HEK293T (cell line): Measurements from ENCODE around the gene PIGU.
"Not testable (repeated sequence)": the region's sequence is repeated elsewhere in the genome, so short reads cannot be mapped to it uniquely, and the experiment has no call there.

ENCODE experiments used
- CTCF ChIA-PET: fragments of 350-600 bp; formaldehyde crosslinking; extraction: SDS; loops from one replicate; lab custom pipeline; 2021; ENCODE audit warnings: antibody characterized with exemption, inconsistent platforms; lab: Yijun Ruan, JAX
- POLR2A ChIA-PET: fragments of 350-600 bp; formaldehyde crosslinking; extraction: SDS; loops from one replicate; lab custom pipeline; 2020; ENCODE audit warnings: antibody characterized with exemption, inconsistent platforms; lab: Yijun Ruan, JAX
- DNase-seq: peaks from one replicate; pipeline ENCODE4 v3.0.0; 2012; ENCODE audit warnings: mixed read lengths; ENCODE audit errors: extremely low spot score
- ARNT ChIP-seq: fragments of 450-650 bp; IDR thresholded peaks from 2 replicates; pipeline ENCODE4 v1.6.1; 2017; ENCODE audit warnings: mild to moderate bottlenecking
- BHLHE40 ChIP-seq: fragments of 450-650 bp; IDR thresholded peaks from 2 replicates; pipeline ENCODE4 v1.6.1; 2016; ENCODE audit warnings: mild to moderate bottlenecking, moderate library complexity, borderline replicate concordance
- CTBP1 ChIP-seq: fragments of 450-650 bp; IDR thresholded peaks from 2 replicates; pipeline ENCODE4 v1.6.1; 2016; ENCODE audit warnings: borderline replicate concordance
- ELF4 ChIP-seq: fragments of 450-650 bp; IDR thresholded peaks from 2 replicates; pipeline ENCODE4 v1.6.1; 2017; ENCODE audit warnings: antibody characterized with exemption
- FOXA1 ChIP-seq: fragments of 450-650 bp; IDR thresholded peaks from 2 replicates; pipeline ENCODE4 v1.6.1; 2016; ENCODE audit warnings: mild to moderate bottlenecking
- FOXK2 ChIP-seq: fragments of 450-650 bp; IDR thresholded peaks from 2 replicates; pipeline ENCODE4 v1.6.1; 2016; ENCODE audit warnings: mild to moderate bottlenecking
- FOXM1 ChIP-seq: fragments of 450-650 bp; IDR thresholded peaks from 2 replicates; pipeline ENCODE4 v1.6.1; 2017; ENCODE audit warnings: mild to moderate bottlenecking, borderline replicate concordance
- HDGF ChIP-seq: fragments of 450-650 bp; IDR thresholded peaks from 2 replicates; pipeline ENCODE4 v1.6.1; 2017; ENCODE audit warnings: antibody characterized with exemption, borderline replicate concordance
- L3MBTL2 ChIP-seq: fragments of 450-650 bp; conservative IDR thresholded peaks from 2 replicates; pipeline ENCODE4 v1.6.1; 2016; ENCODE audit warnings: mild to moderate bottlenecking
- LEF1 ChIP-seq: fragments of 450-650 bp; IDR thresholded peaks from 2 replicates; pipeline ENCODE4 v1.6.1; 2017; ENCODE audit warnings: mild to moderate bottlenecking, borderline replicate concordance
- NFRKB ChIP-seq: fragments of 450-650 bp; IDR thresholded peaks from 2 replicates; pipeline ENCODE4 v1.6.1; 2016; ENCODE audit warnings: mild to moderate bottlenecking, moderate library complexity
- PKNOX1 ChIP-seq: fragments of 450-650 bp; IDR thresholded peaks from 2 replicates; pipeline ENCODE4 v1.6.1; 2016
- SP1 ChIP-seq: fragments of 450-650 bp; IDR thresholded peaks from 2 replicates; pipeline ENCODE4 v1.6.1; 2017
- SUZ12 ChIP-seq: fragments of 450-650 bp; IDR thresholded peaks from 2 replicates; pipeline ENCODE4 v1.6.1; 2016; ENCODE audit warnings: mild to moderate bottlenecking
- TARDBP ChIP-seq: fragments of 450-650 bp; IDR thresholded peaks from 2 replicates; pipeline ENCODE4 v1.6.1; 2016
- ZNF384 ChIP-seq: fragments of 450-650 bp; IDR thresholded peaks from 2 replicates; pipeline ENCODE4 v1.6.1; 2016

Gene PIGU

GRCh38 chr20:34622821-34623451 lies 54.0 kb downstream of the PIGU start:
- ChIA-PET POLR2A (no interaction called here), CTCF (no interaction called here)
- TF ChIP-seq NFRKB (no peak), BHLHE40 (no peak), ZNF384 (no peak), CTBP1 (no peak), HDGF (no peak), SP1 (no peak), L3MBTL2 (no peak), TARDBP (no peak), PKNOX1 (no peak), FOXK2 (no peak), ARNT (no peak), SUZ12 (no peak), FOXM1 (no peak), ELF4 (no peak), LEF1 (no peak), FOXA1 (no peak)
- no peak for DNase-seq

- DNase-seq, result no peak
- POLR2A ChIA-PET, result no interaction called here
- CTCF ChIA-PET, result no interaction called here
- TF ChIP-seq FOXM1, result no peak
These were observed 55.2 kb downstream of the PIGU start for GRCh38 chr20:34621383-34622367.

GRCh38 chr20:34621036-34621343 lies 55.9 kb downstream of the PIGU start:
- CTCF ChIA-PET, result no interaction called here
- DNase-seq, result no peak
- TF ChIP-seq ZNF384 (no peak), FOXA1 (no peak), SUZ12 (no peak), NFRKB (no peak), ARNT (no peak), ELF4 (no peak), BHLHE40 (no peak), CTBP1 (no peak), LEF1 (no peak)
- POLR2A ChIA-PET, result no interaction called here

GRCh38 chr20:34618676-34619075 lies 58.2 kb downstream of the PIGU start:
- TF ChIP-seq NFRKB (no peak), FOXK2 (no peak), BHLHE40 (no peak), TARDBP (no peak), CTBP1 (no peak)
- ChIA-PET POLR2A (no interaction called here), CTCF (no interaction called here)
- no peak for DNase-seq

- DNase-seq, CTCF ChIA-PET, POLR2A ChIA-PET: not testable (repeated sequence)
These were observed 60.0 kb downstream of the PIGU start for GRCh38 chr20:34616913-34617312.

GRCh38 chr20:34615477-34615876 lies 61.4 kb downstream of the PIGU start:
- CTCF ChIA-PET, result no interaction called here
- no peak for DNase-seq
- TF ChIP-seq FOXA1 (no peak), ARNT (no peak), SUZ12 (no peak)
- POLR2A ChIA-PET, result no interaction called here

- DNase-seq, POLR2A ChIA-PET, CTCF ChIA-PET: not testable (repeated sequence)
These were observed 64.9 kb downstream of the PIGU start for GRCh38 chr20:34611976-34612375.

- CTCF ChIA-PET, result no interaction called here
- TF ChIP-seq ARNT, result no peak
- no peak for TF ChIP-seq FOXM1
- TF ChIP-seq LEF1, result no peak
- no peak for TF ChIP-seq SUZ12
- TF ChIP-seq FOXK2, result no peak
- no peak for TF ChIP-seq HDGF
- no peak for TF ChIP-seq NFRKB
- TF ChIP-seq TARDBP, result no peak
- no peak for TF ChIP-seq L3MBTL2
- no peak for TF ChIP-seq ELF4
- TF ChIP-seq PKNOX1, result no peak
- no peak for TF ChIP-seq SP1
- TF ChIP-seq CTBP1, result no peak
- TF ChIP-seq FOXA1, result no peak
- TF ChIP-seq ZNF384, result no peak
- DNase-seq, result no peak
- POLR2A ChIA-PET, result no interaction called here
These were observed 69.8 kb downstream of the PIGU start for GRCh38 chr20:34607066-34607465.
